Mucosa of descending colon (tissue), 3 donors: ENCODE results near the gene MYOZ3. TPM values are rescaled to one million over a fixed set of nuclear protein-coding genes. Genes with fewer than 3 reads are reported as not detected.

Experiments
- ATAC-seq: fragments of 200-7000 bp; cut with Tn5 transposase; one replicate; pipeline ENCODE4 v1.9.1; 2020; ENCODE audit warnings: mild to moderate bottlenecking, moderate library complexity
- DNase-seq, 3 donors: peaks; one replicate each; pipeline ENCODE4 v3.0.0-alpha.2; 2020
- H3K36me3 ChIP-seq: fragments of 200-600 bp; one replicate; pipeline ENCODE4 v1.8.0; 2021; ENCODE audit warnings: low read depth, mild to moderate bottlenecking
- H3K4me1 ChIP-seq: fragments of 200-600 bp; one replicate; pipeline ENCODE4 v1.8.0; 2021; ENCODE audit warnings: low read depth, mild to moderate bottlenecking
- H3K4me3 ChIP-seq: fragments of 200-600 bp; one replicate; pipeline ENCODE4 v1.8.0; 2021; ENCODE audit warnings: mild to moderate bottlenecking
- H3K9me3 ChIP-seq: fragments of 200-600 bp; one replicate; pipeline ENCODE4 v1.8.0; 2021; ENCODE audit warnings: mild to moderate bottlenecking
- intact Hi-C, 2 donors: fragments of 100-400 bp; cut with DNase I in 1 of 2; cut with micrococcal nuclease in 1 of 2; formaldehyde crosslinking; loops; one replicate each; pipeline versions ENCODE4 v1.11.0 to v1.11.1; 2022; cut with DNase I, micrococcal nuclease
- long read RNA-seq, 2 donors: library from polyadenylated mRNA; unstranded; transcript quantifications; one replicate each; pipeline ENCODE4 v2.0.0, GENCODE V29; 2019 to 2021
- total RNA-seq, 3 donors: library from RNA; stranded (reverse); fragmentation: NEBNext Ultra II Directional in 2 of 3; extraction: Animal tissue kit (Norgen Biotek cat#: 25700) in 2 of 3; gene quantifications; one replicate each; pipeline versions ENCODE4 v1.2.1 to v1.2.4, GENCODE V29; 2021 to 2023
- TF ChIP-seq, protein P1 (sequence below): fragments of 200-600 bp; IDR thresholded peaks from one replicate; pipeline ENCODE4 v1.8.0; 2022; ENCODE audit warnings: antibody characterized with exemption, mild to moderate bottlenecking
- donor health status: DM: no; HTN: no; CAD: no; lungs with moderate emphysema.
- donor health status: DM: no; HTN: no; CAD: no.
- donor health status: DM: no; HTN: yes; CAD: no.

MYOZ3 gene
- under 1 TPM; 0.09 to 0.48 (median 0.35) TPM for total RNA-seq
- long read RNA-seq, donor 1, partial matches to known transcripts = 1 of 1 reads
- long read RNA-seq, donor 1, other reads (novel, unspliced or antisense) = 0 of 1 reads
- long read RNA-seq, donor 2 = 0 reads

DNA sequence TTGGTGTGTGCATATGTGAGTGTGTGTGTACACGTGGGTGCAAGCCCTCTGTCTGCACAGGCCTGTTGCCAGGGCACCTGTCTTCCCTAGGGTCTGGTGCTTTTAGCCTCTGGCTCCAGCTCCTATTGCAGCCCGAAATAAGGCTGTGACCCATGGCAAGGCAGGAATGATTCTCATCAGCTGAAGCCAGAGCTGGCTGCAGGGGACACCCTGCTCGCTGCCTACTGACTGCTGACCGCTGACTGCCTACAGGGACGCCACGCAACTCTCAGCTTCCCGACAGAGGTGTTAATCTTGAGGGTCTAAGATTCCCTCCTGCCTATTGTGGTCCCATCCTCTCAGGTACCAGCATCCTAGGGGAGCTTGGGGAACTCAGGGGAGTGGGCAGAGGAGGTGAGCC is at the start of gene MYOZ3:
TSS of gene MYOZ3 (plus strand) at position 166 of the 400 bp plus-strand sequence. CDS start 1,691 bp downstream, outside the sequence.
- no peak for DNase-seq
- intact Hi-C loops = no loop called here
- no peak for ATAC-seq
- Histone ChIP-seq H3K36me3 (no peaks in the 10 kb centered on the region), H3K9me3 (no peaks in the 10 kb centered on the region), H3K4me1 (no peaks in the 10 kb centered on the region), H3K4me3 (no peak within 1 kb of the TSS)
- TF ChIP-seq, protein P1, sequence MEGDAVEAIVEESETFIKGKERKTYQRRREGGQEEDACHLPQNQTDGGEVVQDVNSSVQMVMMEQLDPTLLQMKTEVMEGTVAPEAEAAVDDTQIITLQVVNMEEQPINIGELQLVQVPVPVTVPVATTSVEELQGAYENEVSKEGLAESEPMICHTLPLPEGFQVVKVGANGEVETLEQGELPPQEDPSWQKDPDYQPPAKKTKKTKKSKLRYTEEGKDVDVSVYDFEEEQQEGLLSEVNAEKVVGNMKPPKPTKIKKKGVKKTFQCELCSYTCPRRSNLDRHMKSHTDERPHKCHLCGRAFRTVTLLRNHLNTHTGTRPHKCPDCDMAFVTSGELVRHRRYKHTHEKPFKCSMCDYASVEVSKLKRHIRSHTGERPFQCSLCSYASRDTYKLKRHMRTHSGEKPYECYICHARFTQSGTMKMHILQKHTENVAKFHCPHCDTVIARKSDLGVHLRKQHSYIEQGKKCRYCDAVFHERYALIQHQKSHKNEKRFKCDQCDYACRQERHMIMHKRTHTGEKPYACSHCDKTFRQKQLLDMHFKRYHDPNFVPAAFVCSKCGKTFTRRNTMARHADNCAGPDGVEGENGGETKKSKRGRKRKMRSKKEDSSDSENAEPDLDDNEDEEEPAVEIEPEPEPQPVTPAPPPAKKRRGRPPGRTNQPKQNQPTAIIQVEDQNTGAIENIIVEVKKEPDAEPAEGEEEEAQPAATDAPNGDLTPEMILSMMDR = no peak

- TF ChIP-seq, protein P1 = no peak
- intact Hi-C loops = no loop called here
- DNase-seq (peak in 1 of 3 donors; percentile 63), ATAC-seq (peak; percentile 74)
- Histone ChIP-seq H3K36me3 (no peaks in the 10 kb centered on the region), H3K4me3 (no peak overlapping the region), H3K4me1 (peaks cover 57% of the 10 kb centered on the region), H3K9me3 (no peaks in the 10 kb centered on the region)
Observed at GRCh38 chr5:150612405-150612804, 48.6 kb upstream of the MYOZ3 start.

GRCh38 chr5:150612905-150613670 is 48.0 kb upstream of the MYOZ3 start:
- no peaks in the 10 kb centered on the region for H3K9me3 ChIP-seq
- intact Hi-C loops = no loop called here
- ATAC-seq (peak; percentile 5), DNase-seq (peak in 1 of 3 donors; percentile 63)
- TF ChIP-seq, protein P1 = no peak
- no peaks in the 10 kb centered on the region for H3K36me3 ChIP-seq
- peaks cover 57% of the 10 kb centered on the region for H3K4me1 ChIP-seq
- no peak overlapping the region for H3K4me3 ChIP-seq

DNA sequence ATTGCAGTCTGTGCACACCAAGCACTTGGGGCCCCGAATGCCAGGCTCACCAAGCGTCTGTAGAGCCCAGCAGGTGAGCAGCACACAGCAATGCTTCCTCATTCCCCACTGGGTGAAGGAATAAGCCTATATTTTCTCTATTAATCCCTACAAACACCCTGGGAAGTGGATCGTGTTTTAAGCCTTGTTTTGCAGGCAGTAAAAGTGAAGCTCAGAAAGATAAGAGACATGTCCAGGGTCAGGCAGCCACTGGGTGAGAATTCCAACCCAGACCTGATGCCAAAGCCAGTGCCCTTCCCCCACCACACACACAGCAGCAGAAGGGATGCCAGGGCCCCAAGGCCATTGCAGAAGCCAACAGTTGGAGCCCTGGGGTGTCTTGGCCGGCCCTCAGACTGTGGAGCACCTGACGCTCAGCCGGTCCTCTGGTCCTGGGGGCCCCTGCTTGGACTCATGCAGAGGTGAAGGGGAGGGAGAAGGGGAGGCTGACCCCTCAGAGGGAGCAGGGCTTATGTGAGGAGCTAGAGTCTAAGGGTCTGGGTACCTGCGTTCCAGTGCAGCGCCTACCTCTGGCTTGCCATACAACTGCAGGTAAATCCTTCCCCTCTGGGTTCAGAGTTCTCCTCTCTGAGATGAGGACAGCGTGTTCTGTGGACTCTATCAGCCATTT is 46.9 kb upstream of the MYOZ3 start:
- H3K36me3 ChIP-seq = no peaks in the 10 kb centered on the region
- ATAC-seq (no peak), DNase-seq (peak in 1 of 3 donors; percentile 40)
- intact Hi-C loops = no loop called here
- H3K9me3 ChIP-seq = no peaks in the 10 kb centered on the region
- peaks cover 57% of the 10 kb centered on the region for H3K4me1 ChIP-seq
- TF ChIP-seq, protein P1 = no peak
- no peak overlapping the region for H3K4me3 ChIP-seq

DNA sequence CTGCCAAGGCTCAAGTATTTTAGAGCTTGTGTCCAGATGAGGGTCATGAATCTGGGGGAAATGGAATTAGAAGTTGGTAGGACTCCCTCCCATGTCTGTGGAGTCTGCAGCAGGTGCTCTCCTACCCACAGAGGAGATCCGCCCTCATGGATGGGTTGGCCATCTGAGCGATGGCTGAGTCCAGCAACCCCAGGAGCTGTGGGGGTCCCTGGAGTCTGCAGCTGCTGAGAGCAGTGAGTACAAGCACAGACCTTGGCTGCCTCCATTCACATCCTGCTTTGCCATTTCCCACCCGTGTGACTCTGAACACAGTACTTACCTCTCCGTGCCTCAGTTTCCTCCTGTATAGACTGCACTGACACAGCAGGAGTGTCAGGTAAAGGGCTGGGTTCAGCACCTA is 46.4 kb upstream of the MYOZ3 start:
- Histone ChIP-seq H3K4me3 (no peak overlapping the region), H3K9me3 (no peaks in the 10 kb centered on the region), H3K36me3 (no peaks in the 10 kb centered on the region), H3K4me1 (peaks cover 57% of the 10 kb centered on the region)
- TF ChIP-seq, protein P1 = no peak
- no peak for DNase-seq
- intact Hi-C loops = no loop called here
- no peak for ATAC-seq
